GM12892 (cell line): ENCODE measurements around the gene GSG1L.

Experiments
- DNase-seq: peaks from one replicate; pipeline ENCODE4 v3.0.0; 2011; ENCODE audit not compliant: insufficient read length
- FAIRE-seq: peaks from 2 replicates; lab custom pipeline; 2011; peaks lifted over from hg19 to GRCh38; lab: Jason Lieb, UNC
- POLR2A ChIP-seq: IDR thresholded peaks from 2 replicates; pipeline ENCODE4 v1.6.1; 2011; ENCODE audit warnings: low read depth, low read length, control low read depth
- POLR2AphosphoS5 ChIP-seq: IDR thresholded peaks from 2 replicates; pipeline ENCODE4 v1.6.1; 2011; ENCODE audit warnings: low read depth, low read length, control low read depth
- TAF1 ChIP-seq: IDR thresholded peaks from 2 replicates; pipeline ENCODE4 v1.6.1; 2011; ENCODE audit warnings: low read depth, mild to moderate bottlenecking, control low read depth, low read length, borderline replicate concordance

The GSG1L gene

GRCh38 chr16:27853101-27853500 lies 210.4 kb downstream of the GSG1L start:
- FAIRE-seq (no peak), DNase-seq (no peak)
- TF ChIP-seq POLR2A: no peak
- no peak for TF ChIP-seq TAF1
- TF ChIP-seq POLR2AphosphoS5: no peak

DNA sequence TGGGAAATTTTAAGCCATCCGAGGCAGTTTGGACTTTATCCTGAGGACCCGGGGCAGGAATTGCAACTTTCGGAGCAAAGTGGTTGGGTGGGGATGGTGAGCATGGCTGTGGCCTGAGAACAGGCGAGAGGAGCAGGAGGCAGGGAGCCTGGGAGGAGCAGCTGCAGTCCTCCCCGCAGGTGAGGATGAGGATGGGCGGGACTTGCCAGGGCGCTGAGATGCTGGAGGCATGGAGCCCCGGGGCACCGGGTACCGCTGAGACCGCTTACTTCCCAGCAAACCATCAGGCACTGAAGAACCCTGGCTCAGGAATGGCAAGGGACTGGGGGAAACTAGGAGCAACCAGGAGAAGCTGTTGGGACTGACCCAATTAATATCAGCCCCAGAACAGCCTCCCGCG lies 210.8 kb downstream of the GSG1L start:
- TF ChIP-seq TAF1 (no peak), POLR2AphosphoS5 (no peak), POLR2A (no peak)
- FAIRE-seq (no peak), DNase-seq (no peak)

GRCh38 chr16:27852116-27852515 lies 211.4 kb downstream of the GSG1L start:
- no peak for TF ChIP-seq POLR2AphosphoS5
- TF ChIP-seq POLR2A: no peak
- TF ChIP-seq TAF1: no peak
- no peak for FAIRE-seq
- no peak for DNase-seq

- no peak for FAIRE-seq
- TF ChIP-seq POLR2AphosphoS5 (no peak), POLR2A (no peak), TAF1 (no peak)
- DNase-seq: no peak
These were observed 211.9 kb downstream of the GSG1L start for GRCh38 chr16:27851586-27851985.

DNA sequence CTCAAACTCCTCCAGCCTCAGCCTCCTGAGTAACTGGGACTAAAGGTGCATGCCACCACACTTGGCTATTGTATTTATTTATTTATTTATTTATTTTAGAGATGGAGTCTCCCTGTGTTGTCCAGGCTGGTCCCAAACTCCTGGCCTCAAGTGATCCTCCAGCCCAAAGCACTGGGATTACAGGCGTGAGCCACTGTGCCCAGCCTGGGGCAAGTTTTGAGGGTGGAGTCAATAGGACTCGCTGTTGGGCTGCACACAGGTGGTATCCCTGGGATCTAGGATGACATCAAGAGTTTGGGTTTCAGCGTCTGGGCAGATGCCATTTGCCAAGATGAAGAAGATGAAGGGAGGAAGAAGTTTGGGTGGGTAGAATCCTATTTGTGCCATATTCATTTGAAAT lies 213.9 kb downstream of the GSG1L start:
- DNase-seq: no peak
- no peak for TF ChIP-seq POLR2A
- FAIRE-seq: no peak

- FAIRE-seq: no peak
- TF ChIP-seq POLR2AphosphoS5 (no peak), POLR2A (no peak), TAF1 (no peak)
- no peak for DNase-seq
These were observed 216.4 kb downstream of the GSG1L start for GRCh38 chr16:27847030-27847550.

DNA sequence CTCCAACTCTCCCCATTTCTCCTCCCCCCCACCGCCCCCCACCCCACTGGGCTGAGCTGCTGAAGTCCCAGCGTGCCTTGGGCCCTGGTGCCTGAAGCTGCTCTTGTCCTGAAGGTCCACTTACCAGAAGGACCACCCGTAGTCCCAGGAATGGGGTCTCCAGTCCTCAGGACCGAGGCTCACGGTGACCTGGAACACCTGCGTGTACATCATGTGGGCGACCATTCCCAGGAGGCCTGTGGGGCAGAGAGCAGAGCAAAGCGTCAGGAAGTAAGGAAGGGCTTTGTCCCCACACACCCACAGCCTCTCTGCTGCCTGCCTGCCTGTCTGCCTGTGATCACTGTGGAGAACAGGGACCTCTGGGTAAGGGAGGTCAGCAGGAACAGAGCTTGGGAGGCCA lies 218.7 kb downstream of the GSG1L start:
- TF ChIP-seq POLR2AphosphoS5 (no peak), POLR2A (no peak), TAF1 (no peak)
- DNase-seq: no peak
- FAIRE-seq: no peak

- DNase-seq (no peak), FAIRE-seq (no peak)
- TF ChIP-seq POLR2A (no peak), POLR2AphosphoS5 (no peak), TAF1 (no peak)
These were observed 219.7 kb downstream of the GSG1L start for GRCh38 chr16:27843800-27844199.

- FAIRE-seq: no peak
- no peak for DNase-seq
- no peak for TF ChIP-seq POLR2A
- TF ChIP-seq TAF1: no peak
- no peak for TF ChIP-seq POLR2AphosphoS5
These were observed 221.6 kb downstream of the GSG1L start for GRCh38 chr16:27841911-27842310.

- DNase-seq (no peak), FAIRE-seq (no peak)
- TF ChIP-seq POLR2A: no peak
- no peak for TF ChIP-seq TAF1
- TF ChIP-seq POLR2AphosphoS5: no peak
These were observed 222.3 kb downstream of the GSG1L start for GRCh38 chr16:27841061-27841801.

DNA sequence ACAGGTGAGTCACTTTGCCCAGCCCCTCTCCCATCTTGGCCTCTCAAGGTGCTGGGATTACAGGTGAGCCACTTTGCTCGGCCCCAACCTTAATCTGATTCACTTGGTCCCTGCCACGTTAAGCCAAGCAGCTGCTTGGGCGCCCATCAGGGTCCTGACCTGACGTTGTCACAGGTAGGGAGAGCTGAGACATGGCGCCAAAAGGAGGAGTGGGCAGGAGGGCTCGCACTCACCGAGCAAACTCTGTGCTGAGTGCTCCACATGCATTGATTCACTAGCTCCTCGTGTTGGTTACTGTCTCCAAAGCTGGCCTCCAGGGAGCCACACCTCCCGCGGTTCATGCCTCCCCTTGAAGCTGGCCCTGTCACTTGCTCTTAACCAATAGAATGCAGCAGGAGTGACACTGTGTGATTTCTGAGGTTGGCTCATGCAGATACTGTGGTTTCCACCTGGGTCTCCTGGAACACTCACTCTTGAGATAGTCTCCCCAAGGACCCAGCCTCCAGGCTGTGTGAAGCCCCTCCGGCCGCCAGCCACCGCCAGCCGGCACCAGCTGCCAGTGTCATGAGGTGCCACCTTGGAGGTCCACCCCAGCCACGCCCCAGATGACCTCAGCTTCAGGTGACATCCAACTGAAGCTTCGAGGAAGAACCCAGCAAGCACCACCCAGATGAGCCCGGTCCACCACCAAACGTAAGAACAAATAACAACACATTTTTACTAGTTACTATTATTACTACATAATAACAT lies 223.0 kb downstream of the GSG1L start:
- FAIRE-seq: no peak
- TF ChIP-seq POLR2AphosphoS5: no peak
- TF ChIP-seq POLR2A: no peak
- no peak for TF ChIP-seq TAF1
- DNase-seq: no peak

GRCh38 chr16:27839419-27839818 lies 224.1 kb downstream of the GSG1L start:
- no peak for DNase-seq
- FAIRE-seq: no peak
- TF ChIP-seq POLR2A (no peak), POLR2AphosphoS5 (no peak), TAF1 (no peak)

DNA sequence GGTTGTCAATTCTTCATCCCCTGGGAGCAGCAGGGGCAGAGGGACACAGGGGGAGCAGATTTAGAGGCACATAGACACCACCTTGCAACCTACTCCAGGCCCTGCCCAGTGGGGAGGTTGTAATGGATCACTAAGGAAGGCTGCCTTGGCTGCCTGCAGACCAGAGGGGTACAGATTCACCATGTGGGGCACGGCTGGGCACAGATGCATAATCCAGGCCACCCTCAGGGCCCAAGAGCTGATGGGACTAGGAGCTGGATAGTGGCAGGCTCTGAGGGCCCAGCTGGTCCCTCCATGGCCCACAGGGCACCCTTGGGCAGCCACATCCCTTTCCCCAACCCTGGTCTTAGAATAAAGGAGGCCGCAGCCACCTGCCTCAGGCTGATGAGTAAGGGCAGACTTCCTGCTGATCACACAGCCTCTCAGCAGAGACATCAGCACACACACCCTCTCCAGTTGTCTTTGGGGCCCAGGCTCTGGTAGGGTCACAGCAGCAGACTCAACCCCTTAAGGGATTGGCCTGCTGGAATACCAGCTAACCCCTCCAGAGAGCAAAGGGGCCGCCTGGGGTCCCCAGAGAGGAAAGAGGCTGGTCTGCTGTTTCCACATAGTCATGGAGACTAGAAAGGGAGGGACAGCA lies 224.9 kb downstream of the GSG1L start:
- FAIRE-seq (no peak), DNase-seq (no peak)
- no peak for TF ChIP-seq TAF1
- no peak for TF ChIP-seq POLR2AphosphoS5
- TF ChIP-seq POLR2A: no peak
